Progenitor cell of endocrine pancreas (in vitro differentiated cells): ENCODE measurements around the gene UPF3B. TPM values are rescaled to one million over a fixed set of nuclear protein-coding genes. Genes with fewer than 3 reads are reported as not detected.

Experiments
- DNase-seq: peaks from one replicate; pipeline ENCODE4 v3.0.0; 2021; ENCODE audit warnings: low spot score; ENCODE audit not compliant: unreplicated experiment
- H3K27ac Mint-ChIP-seq: 2 replicates; pipeline ENCODE4 v1.8.0; 2021; ENCODE audit warnings: mild to moderate bottlenecking, moderate library complexity, mixed read lengths
- H3K27me3 Mint-ChIP-seq: 2 replicates; pipeline ENCODE4 v1.8.0; 2021; ENCODE audit warnings: mixed read lengths
- H3K36me3 Mint-ChIP-seq: 2 replicates; pipeline ENCODE4 v1.8.0; 2022; ENCODE audit warnings: mixed read lengths; ENCODE audit not compliant: insufficient read depth
- H3K4me1 Mint-ChIP-seq: 2 replicates; pipeline ENCODE4 v1.8.0; 2021; ENCODE audit warnings: low read depth, mixed read lengths
- H3K4me3 Mint-ChIP-seq: 2 replicates; pipeline ENCODE4 v1.8.0; 2021; ENCODE audit warnings: low read depth, mild to moderate bottlenecking, moderate library complexity, mixed read lengths
- H3K9me3 Mint-ChIP-seq: 2 replicates; pipeline ENCODE4 v1.8.0; 2021; ENCODE audit warnings: low read depth, mixed read lengths
- total RNA-seq: library from RNA; stranded (reverse); gene quantifications from 2 replicates; pipeline ENCODE4 v1.2.1, GENCODE V29; 2021
- TF ChIP-seq, protein P1 (sequence below): fragments of 200-600 bp; sonication (generic); IDR thresholded peaks from one replicate; pipeline ENCODE4 v1.5.0; 2021; ENCODE audit warnings: antibody characterized with exemption, mild to moderate bottlenecking; ENCODE audit not compliant: unreplicated experiment

UPF3B gene
- total RNA-seq, 1 donor from 2014 or later = 30.2 TPM

DNA sequence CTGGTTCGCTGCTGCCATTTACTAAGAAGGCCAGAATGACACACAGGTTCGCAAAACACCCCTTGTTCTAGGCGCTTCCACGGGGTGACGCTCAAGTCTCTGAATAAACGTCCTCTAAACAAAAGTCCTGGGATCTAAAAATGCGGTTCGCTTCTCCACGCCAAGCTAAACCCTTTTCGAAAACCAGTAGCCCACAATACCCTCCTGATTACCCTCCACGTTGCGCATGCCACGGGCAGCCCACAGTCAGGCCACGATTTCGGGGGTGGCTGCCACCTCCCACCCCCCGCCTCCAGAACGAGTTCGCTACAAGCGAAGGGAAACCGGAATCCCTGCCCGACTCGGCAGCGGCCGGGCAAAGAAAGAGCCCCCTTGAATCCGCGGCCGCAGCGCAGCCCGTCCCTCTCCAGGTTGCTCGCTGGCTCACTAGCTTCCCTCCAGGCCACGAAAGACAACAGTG, 61.8 kb downstream of the UPF3B start:
- H3K4me3 Mint-ChIP-seq = peak overlapping the region; percentile 95
- peaks cover 14% of the 10 kb centered on the region for H3K4me1 Mint-ChIP-seq
- H3K27ac Mint-ChIP-seq = peak overlapping the region; percentile 99
- no peaks in the 10 kb centered on the region for H3K9me3 Mint-ChIP-seq
- H3K36me3 Mint-ChIP-seq = peaks cover 9% of the 10 kb centered on the region
- TF ChIP-seq, protein P1, sequence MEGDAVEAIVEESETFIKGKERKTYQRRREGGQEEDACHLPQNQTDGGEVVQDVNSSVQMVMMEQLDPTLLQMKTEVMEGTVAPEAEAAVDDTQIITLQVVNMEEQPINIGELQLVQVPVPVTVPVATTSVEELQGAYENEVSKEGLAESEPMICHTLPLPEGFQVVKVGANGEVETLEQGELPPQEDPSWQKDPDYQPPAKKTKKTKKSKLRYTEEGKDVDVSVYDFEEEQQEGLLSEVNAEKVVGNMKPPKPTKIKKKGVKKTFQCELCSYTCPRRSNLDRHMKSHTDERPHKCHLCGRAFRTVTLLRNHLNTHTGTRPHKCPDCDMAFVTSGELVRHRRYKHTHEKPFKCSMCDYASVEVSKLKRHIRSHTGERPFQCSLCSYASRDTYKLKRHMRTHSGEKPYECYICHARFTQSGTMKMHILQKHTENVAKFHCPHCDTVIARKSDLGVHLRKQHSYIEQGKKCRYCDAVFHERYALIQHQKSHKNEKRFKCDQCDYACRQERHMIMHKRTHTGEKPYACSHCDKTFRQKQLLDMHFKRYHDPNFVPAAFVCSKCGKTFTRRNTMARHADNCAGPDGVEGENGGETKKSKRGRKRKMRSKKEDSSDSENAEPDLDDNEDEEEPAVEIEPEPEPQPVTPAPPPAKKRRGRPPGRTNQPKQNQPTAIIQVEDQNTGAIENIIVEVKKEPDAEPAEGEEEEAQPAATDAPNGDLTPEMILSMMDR = no peak
- no peaks in the 10 kb centered on the region for H3K27me3 Mint-ChIP-seq
- DNase-seq = peak; percentile 9

DNA sequence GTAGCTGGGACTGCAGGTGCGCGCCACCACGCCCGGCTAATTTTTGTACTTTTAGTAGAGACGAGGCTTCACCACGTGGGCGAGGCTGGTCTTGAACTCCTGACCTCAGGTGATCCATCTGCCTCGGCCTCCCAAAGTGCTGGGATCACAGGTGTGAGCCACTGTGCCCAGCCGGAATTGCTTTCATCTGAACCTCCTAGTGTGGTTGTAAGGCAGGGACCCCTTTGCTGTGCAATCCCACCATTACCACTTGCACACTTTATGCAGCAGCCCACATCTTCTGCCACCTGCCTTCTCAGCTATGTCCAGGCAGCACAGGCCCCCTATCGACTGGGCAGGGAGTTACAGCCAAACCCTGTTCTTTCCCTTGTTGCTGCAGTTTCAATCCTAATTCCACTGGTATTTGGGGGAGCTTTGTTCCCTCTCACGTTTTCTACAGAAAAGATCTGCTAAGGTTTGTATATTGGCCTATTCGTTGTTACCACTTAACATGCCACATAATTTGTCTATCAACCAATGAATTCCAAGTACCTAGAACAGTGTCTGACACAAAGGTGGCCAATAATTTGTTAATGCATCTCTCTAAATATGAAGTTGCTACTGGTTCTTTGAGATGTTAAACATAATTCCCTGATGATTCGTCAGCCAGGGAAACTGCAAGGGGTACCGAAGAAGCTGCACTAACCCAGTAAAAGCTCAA, 67.9 kb downstream of the UPF3B start:
- H3K27me3 Mint-ChIP-seq = no peaks in the 10 kb centered on the region
- peaks cover 20% of the 10 kb centered on the region for H3K36me3 Mint-ChIP-seq
- no peak for DNase-seq
- TF ChIP-seq, protein P1 = peak; percentile 45
- H3K4me1 Mint-ChIP-seq = peaks cover 12% of the 10 kb centered on the region
- peaks cover 6% of the 10 kb centered on the region for H3K9me3 Mint-ChIP-seq
- no peak overlapping the region for H3K4me3 Mint-ChIP-seq
- peak overlapping the region; percentile 40 for H3K27ac Mint-ChIP-seq

Other genes starting within 250 kb of the UPF3B start
- 11.7 and 12.5 TPM in 2 replicates for gene NKRF, start 246.5 kb downstream of the UPF3B start, total RNA-seq
- 37.1 and 40.2 TPM in 2 replicates for gene SEPTIN6, start 159.8 kb downstream of the UPF3B start, total RNA-seq
- gene SOWAHD, start 94.4 kb downstream of the UPF3B start, total RNA-seq = 0.69 and 0.91 TPM in 2 replicates
- gene RPL39, start 61.3 kb downstream of the UPF3B start, total RNA-seq = 2,140 and 2,224 TPM in 2 replicates
- 11.3 and 11.8 TPM in 2 replicates for gene RNF113A, start 18.8 kb upstream of the UPF3B start, total RNA-seq
- 57.7 and 61.8 TPM in 2 replicates for gene NDUFA1, start 18.9 kb upstream of the UPF3B start, total RNA-seq
- gene AKAP14, start 42.9 kb upstream of the UPF3B start, total RNA-seq = not detected in 2 replicates
- 8.3 and 9.1 TPM in 2 replicates for gene NKAP, start 90.8 kb upstream of the UPF3B start, total RNA-seq
- not detected in 2 replicates for gene RHOXF2B, start 224.7 kb upstream of the UPF3B start, total RNA-seq